Left renal pelvis (tissue), 4 donors: ENCODE measurements around the gene TMEM179. TPM values are rescaled to one million over a fixed set of nuclear protein-coding genes. Genes with fewer than 3 reads are reported as not detected.

Experiments used
- DNase-seq, 4 donors: peaks; one replicate each; pipeline ENCODE4 v3.0.0-alpha.2; 2013; ENCODE audit warnings: low read depth in 4 of 4, low spot score in 3 of 4
- polyA plus RNA-seq, 4 donors: library from polyadenylated mRNA; unstranded; fragments of 120-200 nt; gene quantifications; one replicate each; pipeline ENCODE4 v1.2.1, GENCODE V29; 2013; ENCODE audit not compliant: insufficient read length in 4 of 4

Gene TMEM179
- polyA plus RNA-seq, 4 donors: 0.67 to 1.9 (median 1.7) TPM

- no peak for DNase-seq
Measured at GRCh38 chr14:104574978-104575583, 29.5 kb downstream of the TMEM179 start.

GRCh38 chr14:104574536-104574935 is 30.0 kb downstream of the TMEM179 start:
- no peak for DNase-seq

- DNase-seq: no peak
Measured at GRCh38 chr14:104573930-104574329, 30.6 kb downstream of the TMEM179 start.

- DNase-seq: no peak
Measured at GRCh38 chr14:104572668-104573067, 31.9 kb downstream of the TMEM179 start.

GRCh38 chr14:104572024-104572626 is 32.4 kb downstream of the TMEM179 start:
- no peak for DNase-seq

- peak in 1 of 4 donors; percentile 56 for DNase-seq
Measured at GRCh38 chr14:104571246-104571645, 33.3 kb downstream of the TMEM179 start.

GRCh38 chr14:104569435-104569834 is 35.1 kb downstream of the TMEM179 start:
- DNase-seq: no peak

- no peak for DNase-seq
Measured at GRCh38 chr14:104568620-104569019, 36.0 kb downstream of the TMEM179 start.

- DNase-seq: no peak
Measured at GRCh38 chr14:104567957-104568225, 36.7 kb downstream of the TMEM179 start.

GRCh38 chr14:104567141-104567956 is 37.2 kb downstream of the TMEM179 start:
- no peak for DNase-seq

- no peak for DNase-seq
Measured at GRCh38 chr14:104564744-104565679, 39.6 kb downstream of the TMEM179 start.

GRCh38 chr14:104563742-104564615 is 40.6 kb downstream of the TMEM179 start:
- DNase-seq: no peak

GRCh38 chr14:104563191-104563741 is 41.3 kb downstream of the TMEM179 start:
- no peak for DNase-seq

- no peak for DNase-seq
Measured at GRCh38 chr14:104562606-104563005, 42.0 kb downstream of the TMEM179 start.

GRCh38 chr14:104561632-104562495 is 42.7 kb downstream of the TMEM179 start:
- no peak for DNase-seq

- no peak for DNase-seq
Measured at GRCh38 chr14:104561124-104561557, 43.4 kb downstream of the TMEM179 start.

- DNase-seq: no peak
Measured at GRCh38 chr14:104560586-104560945, 44.0 kb downstream of the TMEM179 start.

- no peak for DNase-seq
Measured at GRCh38 chr14:104559804-104560585, 44.6 kb downstream of the TMEM179 start.
